Measurements from ENCODE around the gene MB.

GRCh38 chr22:35589756-35590093 is 27.4 kb downstream of the MB start:
- no peak for TF ChIP-seq CTCF (IDR thresholded peaks at IDR 0.05)
- no peak for TF ChIP-seq POLR2A (IDR thresholded peaks at IDR 0.05)
- no peak for TF ChIP-seq POLR2AphosphoS5 (IDR thresholded peaks at IDR 0.05)

All from breast epithelium (tissue), 3 donors.